HUES6 (cell line): Measurements from ENCODE around the gene ZG16.
"Not testable (repeated sequence)": the region's sequence is repeated elsewhere in the genome, so short reads cannot be mapped to it uniquely, and the experiment has no call there.

Experiments
- H3K27ac ChIP-seq: 2 replicates; pipeline ENCODE4 v1.7.0; 2013; ENCODE audit warnings: low read depth, mild to moderate bottlenecking, low read length, inconsistent platforms
- H3K27me3 ChIP-seq: 2 replicates; pipeline ENCODE4 v1.6.1; 2013; ENCODE audit warnings: low read length; ENCODE audit not compliant: control insufficient read depth, insufficient read depth
- H3K36me3 ChIP-seq: 2 replicates; pipeline ENCODE4 v1.6.1; 2013; ENCODE audit warnings: low read length; ENCODE audit not compliant: control insufficient read depth, insufficient read depth
- H3K4me1 ChIP-seq: 2 replicates; pipeline ENCODE4 v1.6.1; 2013; ENCODE audit warnings: low read length; ENCODE audit not compliant: control insufficient read depth, insufficient read depth
- H3K4me3 ChIP-seq: 2 replicates; pipeline ENCODE4 v1.5.1; 2013; ENCODE audit warnings: low read depth, low read length
- H3K9ac ChIP-seq: one replicate; pipeline ENCODE4 v1.6.1; 2013; ENCODE audit warnings: mild to moderate bottlenecking, low read length
- H3K9me3 ChIP-seq: 2 replicates; pipeline ENCODE4 v1.6.1; 2013; ENCODE audit warnings: low read depth, low read length; ENCODE audit not compliant: control insufficient read depth, insufficient read depth

ZG16 gene

DNA sequence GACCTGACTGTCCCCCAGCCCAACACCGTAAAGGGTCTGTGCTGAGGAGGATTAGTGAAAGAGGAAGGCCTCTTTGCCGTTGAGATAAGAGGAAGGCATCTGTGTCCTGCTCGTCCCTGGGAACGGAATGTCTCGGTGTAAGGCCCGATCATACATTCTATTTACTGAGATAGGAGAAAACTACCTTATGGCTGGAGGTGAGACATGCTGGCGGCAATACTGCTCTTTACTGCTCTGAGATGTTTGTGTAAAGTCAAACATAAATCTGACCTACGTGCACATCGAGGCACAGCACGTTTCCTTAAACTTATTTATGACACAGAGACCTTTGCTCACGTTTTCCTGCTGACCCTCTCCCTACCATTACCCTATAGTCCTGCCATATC, 37.4 kb upstream of the ZG16 start:
- H3K27ac ChIP-seq, H3K9me3 ChIP-seq, H3K4me3 ChIP-seq, H3K27me3 ChIP-seq, H3K9ac ChIP-seq, H3K4me1 ChIP-seq: not testable (repeated sequence)
- peaks cover 28% of the 10 kb centered on the region for H3K36me3 ChIP-seq

DNA sequence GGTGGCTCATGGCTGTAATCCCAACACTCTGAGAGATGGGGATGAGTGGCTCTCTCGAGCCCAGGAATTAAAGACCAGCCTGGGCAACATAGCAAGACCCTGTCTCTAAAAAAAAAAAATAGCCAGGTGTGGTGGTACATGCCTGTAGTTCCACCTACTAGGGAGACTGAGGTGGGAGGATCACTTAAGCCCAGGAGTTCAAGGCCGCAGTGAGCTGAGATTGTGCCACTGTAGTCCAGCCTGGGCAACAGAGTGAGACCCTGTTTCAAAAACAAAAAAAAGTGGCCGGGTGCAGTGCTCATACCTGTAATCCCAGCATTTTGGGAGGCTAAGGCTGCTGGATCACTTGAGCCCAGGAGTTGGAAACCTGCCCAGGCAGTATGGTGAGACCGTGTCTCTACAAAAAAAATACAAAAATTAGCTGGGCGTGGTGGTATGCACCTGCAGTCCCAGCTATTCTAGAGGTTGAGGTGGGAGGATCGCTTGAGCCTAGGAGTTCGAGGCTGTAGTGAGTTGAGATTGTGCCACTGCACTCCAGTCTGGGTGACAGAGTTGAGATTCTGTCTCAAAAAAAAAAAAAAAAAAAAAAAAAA, 35.3 kb upstream of the ZG16 start:
- Histone ChIP-seq H3K4me3 (no peak overlapping the region), H3K27ac (no peak overlapping the region), H3K36me3 (peaks cover 11% of the 10 kb centered on the region), H3K9ac (no peak overlapping the region), H3K27me3 (no peaks in the 10 kb centered on the region), H3K4me1 (no peaks in the 10 kb centered on the region), H3K9me3 (peaks cover 3% of the 10 kb centered on the region; the same call in 1 of the 2 replicates)

DNA sequence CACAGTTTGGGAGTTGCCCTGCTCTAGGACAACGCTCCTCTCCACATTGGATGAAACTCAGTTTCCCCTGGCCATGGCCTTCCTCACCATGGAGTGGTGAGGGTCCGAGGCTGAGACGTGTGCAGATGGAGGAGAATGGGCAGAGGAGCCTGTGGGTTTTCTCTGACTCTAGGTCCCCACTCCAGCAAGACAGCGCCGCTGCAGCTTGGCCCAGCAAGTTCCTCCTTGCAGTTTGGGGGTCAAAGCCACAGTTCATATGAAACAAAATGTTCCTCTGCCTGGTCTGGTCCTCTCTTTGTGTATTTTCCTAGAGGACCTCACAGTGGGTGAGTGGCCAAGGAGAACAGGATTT, 34.6 kb upstream of the ZG16 start:
- H3K27ac ChIP-seq = no peak overlapping the region
- peaks cover 7% of the 10 kb centered on the region for H3K36me3 ChIP-seq
- no peaks in the 10 kb centered on the region for H3K27me3 ChIP-seq
- H3K4me1 ChIP-seq = no peaks in the 10 kb centered on the region
- no peak overlapping the region for H3K9ac ChIP-seq
- H3K4me3 ChIP-seq = no peak overlapping the region
- H3K9me3 ChIP-seq = peaks cover 10% of the 10 kb centered on the region

DNA sequence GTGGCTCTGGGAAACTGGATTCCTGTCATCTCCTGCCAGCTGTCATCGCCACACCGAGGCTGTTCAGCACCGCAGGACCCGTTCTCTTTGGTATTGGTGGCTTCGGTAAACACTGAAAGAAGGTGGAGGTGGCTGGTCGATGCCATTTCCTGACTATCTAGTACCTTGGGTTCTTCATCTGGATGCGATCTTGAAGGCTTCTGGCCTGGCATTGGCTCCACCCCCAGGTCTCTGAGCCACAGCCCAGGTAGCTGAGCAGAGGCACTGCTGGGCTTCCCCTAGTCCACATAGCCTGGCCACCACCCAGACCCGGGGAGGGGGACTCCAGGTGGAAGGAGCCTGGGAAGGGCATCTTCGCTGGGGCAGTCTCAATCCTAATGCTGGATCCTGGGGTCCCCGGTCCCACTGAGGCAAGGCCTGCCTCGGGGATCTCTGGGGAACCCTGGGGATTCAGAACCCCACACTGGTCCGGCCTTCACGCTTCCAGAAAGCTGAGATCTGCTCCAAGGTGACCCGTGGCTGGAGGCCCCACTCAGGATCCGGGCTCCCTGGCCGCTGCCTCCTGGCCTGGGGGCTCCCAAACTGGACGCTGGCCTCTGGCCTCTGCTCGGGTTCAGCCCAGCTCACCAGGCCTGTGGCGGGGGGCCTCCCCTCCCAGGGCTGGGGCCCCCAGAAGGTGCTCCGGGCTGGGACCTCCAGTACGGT, 34.1 kb upstream of the ZG16 start:
- Histone ChIP-seq H3K9ac (no peak overlapping the region), H3K27me3 (no peaks in the 10 kb centered on the region), H3K27ac (no peak overlapping the region), H3K36me3 (peaks cover 9% of the 10 kb centered on the region), H3K9me3 (peaks cover 13% of the 10 kb centered on the region), H3K4me1 (no peaks in the 10 kb centered on the region), H3K4me3 (no peak overlapping the region)

DNA sequence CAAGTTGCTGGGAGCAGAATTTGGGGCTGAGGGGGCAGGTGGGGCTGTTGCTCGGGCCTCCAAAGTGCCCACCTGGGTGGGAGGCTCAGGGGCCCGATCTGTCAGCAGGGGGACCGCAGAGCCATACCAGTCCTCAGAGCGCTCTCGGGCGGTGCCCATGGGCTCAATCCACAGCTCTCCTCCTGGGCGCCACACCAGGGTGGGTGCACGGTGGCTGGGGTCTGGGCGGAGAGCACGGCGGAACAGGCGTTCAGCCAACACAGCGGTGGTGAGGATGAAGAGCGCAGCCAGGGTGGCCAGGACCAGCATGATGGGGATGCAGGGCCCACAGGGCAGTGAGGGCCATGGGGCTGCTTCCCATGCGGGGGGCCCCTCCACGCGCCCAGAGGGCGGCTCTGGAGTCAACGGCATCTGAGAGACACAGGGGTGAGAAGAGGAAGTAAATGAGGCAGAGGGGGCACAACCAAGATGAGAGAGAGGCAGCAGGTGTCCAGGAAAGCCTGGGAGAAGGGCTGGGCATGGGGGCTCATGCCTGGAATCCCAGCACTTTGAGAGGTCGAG, 33.4 kb upstream of the ZG16 start:
- Histone ChIP-seq H3K4me3 (no peak overlapping the region), H3K27ac (no peak overlapping the region), H3K9me3 (peaks cover 14% of the 10 kb centered on the region), H3K36me3 (peaks cover 6% of the 10 kb centered on the region), H3K27me3 (no peaks in the 10 kb centered on the region), H3K9ac (no peak overlapping the region), H3K4me1 (no peaks in the 10 kb centered on the region)

DNA sequence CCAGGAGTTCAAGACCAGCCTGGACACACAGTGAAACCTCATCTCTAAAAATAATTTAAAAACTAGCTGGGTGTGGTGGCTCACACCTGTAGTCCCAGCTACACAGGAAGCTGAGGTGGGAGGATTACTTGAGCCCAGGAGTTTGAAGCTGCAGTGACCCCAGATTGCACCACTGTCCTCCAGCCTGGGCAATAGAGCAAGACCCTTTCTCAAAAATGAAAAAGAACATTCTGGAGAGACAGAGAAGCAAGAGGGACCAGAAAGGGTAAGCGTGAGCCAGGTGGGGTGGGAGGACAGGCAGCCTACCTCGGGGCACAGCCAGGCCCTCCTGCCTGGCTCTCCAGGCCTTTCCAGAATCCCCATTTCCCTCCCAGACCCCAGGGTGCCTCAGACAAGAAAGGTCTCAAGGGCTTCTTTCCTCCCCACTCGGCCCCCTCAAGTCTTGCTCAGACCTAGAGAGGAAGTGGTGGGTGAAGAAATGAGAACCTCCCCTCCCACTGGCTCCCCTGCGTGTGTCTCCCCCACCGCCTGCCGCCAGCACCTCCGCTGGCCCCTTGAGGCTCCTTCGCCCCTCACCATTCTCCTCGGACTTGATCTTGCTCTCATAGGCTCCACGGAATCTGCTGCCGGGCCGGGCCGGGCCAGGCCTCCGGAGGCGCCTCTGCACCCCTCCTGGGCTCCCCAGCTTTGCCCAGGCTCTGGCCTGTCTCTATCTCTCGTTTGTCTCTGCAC, 32.8 kb upstream of the ZG16 start:
- Histone ChIP-seq H3K9me3 (peaks cover 14% of the 10 kb centered on the region), H3K27ac (no peak overlapping the region), H3K9ac (no peak overlapping the region), H3K36me3 (0 out of 2 replicates have a peak, but pooled peaks cover 3% of the 10 kb centered on the region), H3K4me1 (no peaks in the 10 kb centered on the region), H3K4me3 (no peak overlapping the region), H3K27me3 (no peaks in the 10 kb centered on the region)

DNA sequence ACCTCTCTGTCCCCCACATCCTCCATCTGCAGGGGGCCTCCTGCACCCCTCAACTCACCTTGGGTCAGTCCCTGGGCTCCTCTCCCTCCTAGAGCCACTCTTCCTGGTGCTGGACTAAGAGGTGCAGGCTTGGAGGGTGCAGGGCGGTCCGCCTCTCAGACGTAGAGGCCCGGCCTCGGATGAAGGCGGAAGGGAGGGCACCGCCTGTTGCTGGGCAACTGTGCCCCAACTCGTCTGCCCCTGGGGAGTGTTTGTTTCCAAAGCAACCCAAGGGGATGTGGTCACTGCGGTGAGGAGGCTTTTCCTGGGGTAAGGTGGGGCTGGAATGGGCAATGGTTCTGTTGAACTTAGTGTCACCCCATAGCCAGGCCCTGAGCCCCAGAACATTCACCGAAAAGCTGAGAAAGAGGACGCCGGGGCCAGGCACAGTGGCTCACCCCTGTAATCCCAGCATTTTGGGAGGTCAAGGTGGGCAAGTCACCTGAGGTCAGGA, 32.2 kb upstream of the ZG16 start, which contains the start of gene C16orf54:
C16orf54 (minus strand) TSS at position 138 of the 493 bp plus-strand sequence. CDS start 1,039 bp downstream, outside the sequence.
- H3K9ac ChIP-seq = no peak within 1 kb of the TSS
- no peaks in the 10 kb centered on the region for H3K27me3 ChIP-seq
- 0 out of 2 replicates have a peak, but pooled peaks cover 3% of the 10 kb centered on the region for H3K36me3 ChIP-seq
- H3K4me3 ChIP-seq = no peak within 1 kb of the TSS
- no peak within 1 kb of the TSS for H3K27ac ChIP-seq
- peaks cover 14% of the 10 kb centered on the region for H3K9me3 ChIP-seq
- no peaks in the 10 kb centered on the region for H3K4me1 ChIP-seq

DNA sequence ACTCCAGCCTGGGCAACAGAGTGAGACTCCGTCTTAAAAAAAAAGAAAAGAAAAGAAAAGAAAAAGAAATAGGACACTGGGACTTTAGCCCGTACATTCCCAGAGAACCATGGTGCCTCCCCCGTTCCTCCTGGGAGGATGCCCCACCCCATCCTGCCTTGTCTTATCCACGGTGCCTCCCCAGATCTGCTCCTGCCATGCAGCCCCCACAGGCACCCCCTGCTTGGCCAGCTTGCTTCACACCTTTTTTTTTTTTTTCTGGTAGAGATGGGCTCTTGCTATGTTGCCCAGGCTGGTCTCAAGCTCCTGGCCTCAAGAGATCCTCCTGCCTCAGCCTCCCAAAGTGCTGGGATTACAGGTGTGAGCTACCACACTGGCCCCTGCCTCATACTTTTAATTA, 31.5 kb upstream of the ZG16 start:
- H3K27me3 ChIP-seq, H3K4me3 ChIP-seq, H3K36me3 ChIP-seq, H3K27ac ChIP-seq, H3K4me1 ChIP-seq, H3K9ac ChIP-seq: not testable (repeated sequence)
- peaks cover 14% of the 10 kb centered on the region for H3K9me3 ChIP-seq

DNA sequence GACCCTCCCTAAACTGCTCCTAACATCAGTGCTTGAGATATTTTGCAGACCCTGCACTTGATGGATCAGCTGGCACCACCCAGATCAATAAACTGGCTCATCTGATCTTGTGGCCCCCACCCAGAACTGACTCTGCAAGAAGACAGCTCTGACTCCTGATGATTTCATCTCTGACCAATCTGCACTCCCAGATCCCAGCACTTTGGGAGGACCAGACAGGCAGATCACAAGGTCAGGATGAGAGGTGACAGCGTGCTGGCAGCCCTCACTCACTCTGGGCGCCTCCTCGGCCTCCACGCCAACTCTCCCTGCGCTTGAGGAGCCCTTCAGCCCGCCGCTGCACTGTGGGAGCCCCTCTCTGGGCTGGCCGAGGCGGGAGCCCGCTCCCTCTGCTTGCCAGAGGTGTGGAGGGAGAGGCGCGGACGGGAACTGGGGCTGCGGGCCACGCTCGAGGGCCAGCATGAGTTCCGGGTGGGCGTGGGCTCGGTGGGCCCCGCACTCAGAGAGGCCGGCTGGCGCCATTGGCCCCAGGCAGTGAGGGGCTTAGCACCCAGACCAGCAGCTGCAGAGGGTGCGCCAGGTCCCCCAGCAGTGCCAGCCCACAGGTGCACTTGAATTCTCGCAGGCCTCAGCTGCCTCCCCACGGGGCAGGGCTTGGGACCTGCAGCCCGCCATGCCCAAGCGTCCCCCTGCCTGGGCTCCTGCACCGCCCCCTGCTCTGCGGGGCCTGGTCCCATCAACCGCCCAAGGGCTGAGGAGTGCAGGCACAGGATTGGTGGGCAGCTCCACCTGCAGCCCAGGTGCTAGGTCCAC, 29.9 kb upstream of the ZG16 start:
- H3K4me3 ChIP-seq = no peak overlapping the region
- H3K9ac ChIP-seq = no peak overlapping the region
- no peak overlapping the region for H3K27ac ChIP-seq
- H3K36me3 ChIP-seq = 0 out of 2 replicates have a peak, but pooled peaks cover 3% of the 10 kb centered on the region
- peaks cover 14% of the 10 kb centered on the region for H3K9me3 ChIP-seq
- H3K27me3 ChIP-seq = no peaks in the 10 kb centered on the region
- H3K4me1 ChIP-seq = no peaks in the 10 kb centered on the region

DNA sequence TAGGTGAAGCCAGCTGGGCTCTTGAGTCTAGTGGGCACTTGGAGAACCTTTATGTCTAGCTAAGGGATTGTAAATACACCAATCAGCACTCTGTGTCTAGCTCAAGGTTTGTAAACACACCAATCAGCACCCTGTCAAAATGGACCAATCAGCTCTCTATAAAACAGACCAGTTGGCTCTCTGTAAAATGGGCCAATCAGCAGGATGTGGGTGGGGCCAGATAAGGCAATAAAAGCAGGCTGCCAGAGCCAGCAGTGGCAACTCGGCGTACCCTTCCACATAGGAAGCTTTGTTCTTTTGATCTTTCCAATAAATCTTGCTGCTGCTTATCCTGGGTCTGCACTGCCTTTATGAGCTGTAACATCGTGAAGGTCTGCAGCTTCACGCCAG, 29.3 kb upstream of the ZG16 start:
- H3K4me1 ChIP-seq, H3K9ac ChIP-seq, H3K27ac ChIP-seq: not testable (repeated sequence)

More for the DNA sequence above, 29.3 kb upstream of the ZG16 start:
- H3K36me3 ChIP-seq, H3K27me3 ChIP-seq, H3K4me3 ChIP-seq: not testable (repeated sequence)
- peaks cover 14% of the 10 kb centered on the region for H3K9me3 ChIP-seq
